ENCODE measurements around the gene MED29. TPM values are rescaled to one million over a fixed set of nuclear protein-coding genes. Genes with fewer than 3 reads are reported as not detected.

The MED29 gene
- total and polyA plus RNA-seq, 2 of the 13 experiments (the other 11 are each of a cell fraction or from before 2014, with no cell fraction given), result 14.0 to 19.7 TPM

- TF ChIP-seq DZIP1 (CRISPR knock-in tag; IDR thresholded peaks at IDR 0.05), result no peak
- TF ChIP-seq ZNF570 (CRISPR knock-in tag; IDR thresholded peaks at IDR 0.05; ENCODE audit: borderline replicate concordance), result no peak
- TF ChIP-seq AFF4 (CRISPR knock-in tag; IDR thresholded peaks at IDR 0.05), result peak; percentile 59; the same call in 1 of the 2 replicates
- TF ChIP-seq MTA3 (CRISPR knock-in tag; IDR thresholded peaks at IDR 0.05), result no peak
- no peak for TF ChIP-seq TAF15 (IDR thresholded peaks at IDR 0.05; ENCODE audit: low read depth, low read length, poor library complexity, severe bottlenecking)
- no peak for TF ChIP-seq JDP2 (CRISPR knock-in tag; IDR thresholded peaks at IDR 0.05; ENCODE audit: borderline replicate concordance)
- TF ChIP-seq, protein P1, sequence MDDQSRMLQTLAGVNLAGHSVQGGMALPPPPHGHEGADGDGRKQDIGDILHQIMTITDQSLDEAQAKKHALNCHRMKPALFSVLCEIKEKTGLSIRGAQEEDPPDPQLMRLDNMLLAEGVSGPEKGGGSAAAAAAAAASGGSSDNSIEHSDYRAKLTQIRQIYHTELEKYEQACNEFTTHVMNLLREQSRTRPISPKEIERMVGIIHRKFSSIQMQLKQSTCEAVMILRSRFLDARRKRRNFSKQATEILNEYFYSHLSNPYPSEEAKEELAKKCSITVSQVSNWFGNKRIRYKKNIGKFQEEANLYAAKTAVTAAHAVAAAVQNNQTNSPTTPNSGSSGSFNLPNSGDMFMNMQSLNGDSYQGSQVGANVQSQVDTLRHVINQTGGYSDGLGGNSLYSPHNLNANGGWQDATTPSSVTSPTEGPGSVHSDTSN (CRISPR knock-in tag; IDR thresholded peaks at IDR 0.05; ENCODE audit: borderline replicate concordance), result no peak
- TF ChIP-seq, protein P2, sequence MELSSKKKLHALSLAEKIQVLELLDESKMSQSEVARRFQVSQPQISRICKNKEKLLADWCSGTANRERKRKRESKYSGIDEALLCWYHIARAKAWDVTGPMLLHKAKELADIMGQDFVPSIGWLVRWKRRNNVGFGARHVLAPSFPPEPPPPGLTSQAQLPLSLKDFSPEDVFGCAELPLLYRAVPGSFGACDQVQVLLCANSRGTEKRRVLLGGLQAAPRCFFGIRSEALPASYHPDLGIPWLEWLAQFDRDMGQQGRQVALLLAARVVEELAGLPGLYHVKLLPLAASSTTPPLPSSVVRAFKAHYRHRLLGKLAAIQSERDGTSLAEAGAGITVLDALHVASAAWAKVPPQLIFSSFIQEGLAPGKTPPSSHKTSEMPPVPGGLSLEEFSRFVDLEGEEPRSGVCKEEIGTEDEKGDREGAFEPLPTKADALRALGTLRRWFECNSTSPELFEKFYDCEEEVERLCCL (CRISPR knock-in tag; IDR thresholded peaks at IDR 0.05; ENCODE audit: borderline replicate concordance), result no peak
- peak; percentile 47; the same call in 1 of the 2 replicates for TF ChIP-seq SIN3A (IDR thresholded peaks at IDR 0.05; ENCODE audit: borderline replicate concordance, low read depth, low read length)
- TF ChIP-seq PRMT3 (CRISPR knock-in tag; IDR thresholded peaks at IDR 0.05; ENCODE audit: borderline replicate concordance, low read depth), result no peak; the same call in 1 of the 2 replicates
- no peak for TF ChIP-seq ZFP41 (CRISPR knock-in tag; IDR thresholded peaks at IDR 0.05; ENCODE audit: borderline replicate concordance)
- peak; percentile 45; the same call in 1 of the 2 replicates for TF ChIP-seq ZNF281 (CRISPR knock-in tag; IDR thresholded peaks at IDR 0.05; ENCODE audit: borderline replicate concordance)
- TF ChIP-seq PHF20 (CRISPR knock-in tag; IDR thresholded peaks at IDR 0.05), result peak; percentile 85
- no peak for TF ChIP-seq TMF1 (CRISPR knock-in tag; IDR thresholded peaks at IDR 0.05; ENCODE audit: low read depth)
- TF ChIP-seq MATR3 (CRISPR knock-in tag; IDR thresholded peaks at IDR 0.05), result no peak
Measured at GRCh38 chr19:39341719-39342604, 49.2 kb upstream of the MED29 start, which contains the start of gene SAMD4B (continued).

Data from HepG2 (cell line).